Kidney (tissue), 14 donors: ENCODE measurements around the gene UST. TPM values are rescaled to one million over a fixed set of nuclear protein-coding genes. Genes with fewer than 3 reads are reported as not detected.
"Not testable (repeated sequence)": the region's sequence is repeated elsewhere in the genome, so short reads cannot be mapped to it uniquely, and the experiment has no call there.

ENCODE experiments used
- DNase-seq, 5 donors: peaks; one replicate each; pipeline ENCODE4 v3.0.0-alpha.2; 2013 to 2020
- FAIRE-seq: peaks from 2 replicates; lab custom pipeline; 2012; peaks lifted over from hg19 to GRCh38; lab: Jason Lieb, UNC
- H3K27ac ChIP-seq, 2 donors: one replicate each; pipeline ENCODE4 v1.7.0; 2013; ENCODE audit warnings: low read depth in 2 of 2, low read length in 2 of 2, inconsistent platforms in 1 of 2
- H3K27me3 ChIP-seq: one replicate; pipeline ENCODE4 v1.7.1; 2013; ENCODE audit warnings: low read length, inconsistent platforms; ENCODE audit not compliant: control insufficient read depth, insufficient read depth
- H3K36me3 ChIP-seq, 3 donors: one replicate each; pipeline versions ENCODE4 v1.7.0 to v1.7.1; 2013; ENCODE audit warnings: low read length in 3 of 3, control low read depth in 1 of 3, inconsistent platforms in 1 of 3; ENCODE audit not compliant: insufficient read depth in 3 of 3, control insufficient read depth in 2 of 3
- H3K4me1 ChIP-seq, 3 donors: one replicate each; pipeline versions ENCODE4 v1.7.0 to v1.7.1; 2013; ENCODE audit warnings: low read length in 3 of 3, inconsistent platforms in 1 of 3, low read depth in 1 of 3; ENCODE audit not compliant: control insufficient read depth in 2 of 3, insufficient read depth in 2 of 3
- H3K4me3 ChIP-seq, 3 donors: one replicate each; pipeline versions ENCODE4 v1.7.0 to v1.8.1; 2013; ENCODE audit warnings: low read length in 3 of 3, control low read depth in 1 of 3, inconsistent platforms in 1 of 3
- H3K9ac ChIP-seq, 3 donors: one replicate each; pipeline versions ENCODE4 v1.7.0 to v1.7.1; 2013; ENCODE audit warnings: low read length in 3 of 3, control low read depth in 1 of 3, inconsistent platforms in 1 of 3
- H3K9me3 ChIP-seq, 3 donors: one replicate each; pipeline versions ENCODE4 v1.7.0 to v1.7.1; 2013; ENCODE audit warnings: low read length in 3 of 3, control low read depth in 1 of 3, inconsistent platforms in 1 of 3; ENCODE audit not compliant: control insufficient read depth in 2 of 3, insufficient read depth in 1 of 3
- intact Hi-C: fragments of 100-400 bp; cut with DNase I; formaldehyde crosslinking; loops from one replicate; pipeline ENCODE4 v1.11.1; 2022
- polyA plus RNA-seq: library from polyadenylated mRNA; stranded (reverse); fragments of 350-450 nt; fragmentation: Illumina TruSeq; extraction: RNeasy Lipid Tissue Mini Kit (QIAGEN cat#74804); gene quantifications from one replicate; pipeline ENCODE4 v1.2.3, GENCODE V29; 2014; ENCODE audit warnings: low read depth, low replicate concordance; ENCODE audit not compliant: insufficient read depth
- total RNA-seq: library from RNA; stranded (reverse); fragmentation: NEBNext Ultra II Directional; extraction: Animal tissue kit (Norgen Biotek cat#: 25700); gene quantifications from one replicate; pipeline ENCODE4 v1.2.1, GENCODE V29; 2021
- TF ChIP-seq, protein P1 (sequence below): IDR thresholded peaks from 3 replicates; pipeline ENCODE4 v1.5.1; 2012; ENCODE audit warnings: mild to moderate bottlenecking, moderate library complexity, borderline replicate concordance; ENCODE audit not compliant: insufficient read depth; ENCODE audit errors: extremely low read depth
- donor health status: control.
- donor health status: control.
- donor health status: control.
- donor health status: control.
- donor health status: control.
- donor health status: DM: yes; HTN: yes; CAD: no.
- donor health status: Normal renal cell carcinoma (clear cell type).

UST gene
- total and polyA plus RNA-seq, 2 donors from 2014 or later = 3.2 to 4.2 TPM

DNA sequence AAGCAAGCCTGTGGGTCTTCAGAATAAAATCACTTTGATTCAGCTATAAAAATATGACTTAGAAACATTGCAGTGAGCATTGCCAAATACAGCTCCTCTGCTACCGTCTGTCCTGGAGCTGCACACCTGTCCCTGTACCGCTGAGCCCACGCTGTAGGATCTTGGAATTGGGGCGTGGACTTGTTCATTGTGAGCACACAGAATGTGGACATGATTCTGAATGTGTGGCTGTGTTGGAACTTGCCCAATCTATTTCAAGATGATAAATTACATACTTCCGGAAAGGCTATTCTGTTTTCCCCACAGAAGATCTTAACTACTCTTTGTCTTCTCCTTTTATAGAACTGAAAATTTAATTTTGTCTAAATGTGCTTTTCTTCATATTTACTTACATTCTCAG, 107.3 kb downstream of the UST start:
- FAIRE-seq (no peak), DNase-seq (peak in 1 of 5 donors; percentile 42)
- TF ChIP-seq, protein P1, sequence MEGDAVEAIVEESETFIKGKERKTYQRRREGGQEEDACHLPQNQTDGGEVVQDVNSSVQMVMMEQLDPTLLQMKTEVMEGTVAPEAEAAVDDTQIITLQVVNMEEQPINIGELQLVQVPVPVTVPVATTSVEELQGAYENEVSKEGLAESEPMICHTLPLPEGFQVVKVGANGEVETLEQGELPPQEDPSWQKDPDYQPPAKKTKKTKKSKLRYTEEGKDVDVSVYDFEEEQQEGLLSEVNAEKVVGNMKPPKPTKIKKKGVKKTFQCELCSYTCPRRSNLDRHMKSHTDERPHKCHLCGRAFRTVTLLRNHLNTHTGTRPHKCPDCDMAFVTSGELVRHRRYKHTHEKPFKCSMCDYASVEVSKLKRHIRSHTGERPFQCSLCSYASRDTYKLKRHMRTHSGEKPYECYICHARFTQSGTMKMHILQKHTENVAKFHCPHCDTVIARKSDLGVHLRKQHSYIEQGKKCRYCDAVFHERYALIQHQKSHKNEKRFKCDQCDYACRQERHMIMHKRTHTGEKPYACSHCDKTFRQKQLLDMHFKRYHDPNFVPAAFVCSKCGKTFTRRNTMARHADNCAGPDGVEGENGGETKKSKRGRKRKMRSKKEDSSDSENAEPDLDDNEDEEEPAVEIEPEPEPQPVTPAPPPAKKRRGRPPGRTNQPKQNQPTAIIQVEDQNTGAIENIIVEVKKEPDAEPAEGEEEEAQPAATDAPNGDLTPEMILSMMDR = no peak
- Histone ChIP-seq H3K9ac (no peak overlapping the region), H3K4me1 (no peaks in the 10 kb centered on the region), H3K27ac (no peak overlapping the region), H3K9me3 (no peaks in the 10 kb centered on the region), H3K4me3 (no peak overlapping the region), H3K27me3 (no peaks in the 10 kb centered on the region), H3K36me3 (no peaks in the 10 kb centered on the region)
- intact Hi-C loops = no loop called here

DNA sequence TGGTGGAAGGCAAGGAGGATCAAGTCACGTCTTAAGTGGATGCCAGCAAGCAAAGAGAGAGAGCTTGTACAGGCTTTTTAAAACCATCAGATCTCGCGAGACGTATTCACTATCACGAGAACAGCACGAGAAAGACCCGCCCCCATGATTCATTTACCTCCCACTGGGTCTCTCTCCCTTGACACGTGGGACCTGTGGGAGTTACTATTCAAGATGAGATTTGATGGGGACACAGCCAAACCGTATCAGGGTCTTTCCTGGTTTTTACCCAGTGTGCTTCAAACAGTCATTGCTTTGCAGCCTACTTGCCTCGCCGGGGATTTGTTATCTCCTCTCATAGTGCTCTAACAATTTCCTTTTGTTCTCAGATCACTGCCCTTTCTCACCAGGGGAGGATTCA, 108.2 kb downstream of the UST start:
- no peaks in the 10 kb centered on the region for H3K36me3 ChIP-seq
- H3K4me3 ChIP-seq = no peak overlapping the region
- DNase-seq (no peak), FAIRE-seq (no peak)
- no peak overlapping the region for H3K27ac ChIP-seq
- intact Hi-C loops = no loop called here
- no peaks in the 10 kb centered on the region for H3K4me1 ChIP-seq
- no peaks in the 10 kb centered on the region for H3K27me3 ChIP-seq
- no peak overlapping the region for H3K9ac ChIP-seq
- TF ChIP-seq, protein P1 = no peak
- H3K9me3 ChIP-seq = no peaks in the 10 kb centered on the region

DNA sequence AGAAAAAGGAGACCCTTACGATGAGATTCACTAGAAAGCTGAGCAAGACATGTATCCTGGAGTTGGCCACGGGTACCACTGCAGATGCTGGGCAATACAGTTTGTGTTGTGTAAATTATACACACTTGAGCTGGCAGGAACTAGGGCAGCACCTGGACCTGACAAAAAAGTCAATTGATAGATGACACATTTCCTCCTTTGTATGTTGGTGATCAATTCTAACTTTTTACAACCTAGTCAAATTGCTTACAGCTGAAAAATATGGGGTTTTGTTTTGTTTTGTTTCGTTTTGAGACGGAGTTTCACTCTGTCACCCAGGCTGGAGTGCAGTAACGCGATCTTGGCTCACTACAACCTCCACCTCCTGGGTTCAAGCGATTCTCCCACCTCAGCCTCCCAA, 108.9 kb downstream of the UST start:
- FAIRE-seq = no peak
- TF ChIP-seq, protein P1 = no peak

DNA sequence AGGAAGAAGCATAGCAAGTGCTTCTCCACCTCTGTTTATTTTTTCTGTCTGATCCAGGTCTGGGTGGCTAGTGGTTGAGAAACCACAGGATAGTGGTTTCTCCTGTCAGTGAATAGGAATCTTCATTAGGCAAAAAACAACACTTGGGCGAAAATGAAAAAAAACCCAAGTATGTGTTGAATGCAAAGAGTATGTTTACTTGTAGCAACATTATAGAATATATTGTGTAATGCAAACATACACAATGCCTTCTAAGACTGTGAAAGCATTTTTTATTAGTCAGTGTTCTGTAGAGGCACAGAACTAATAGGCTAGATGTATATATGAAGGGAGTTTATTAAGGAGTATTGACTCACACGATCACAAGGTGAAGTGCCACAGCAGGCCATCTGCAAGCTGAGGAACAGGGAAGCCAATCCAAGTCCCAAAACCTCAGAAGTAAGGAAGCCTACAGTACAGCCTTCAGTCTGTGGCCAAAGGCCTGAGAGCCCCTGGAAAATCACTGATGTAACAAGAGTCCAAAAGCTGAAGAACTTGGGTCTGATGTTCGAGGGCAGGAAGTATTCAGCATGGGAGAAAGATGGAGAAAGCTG, 111.1 kb downstream of the UST start:
- no peak overlapping the region for H3K27ac ChIP-seq
- intact Hi-C loops = no loop called here
- no peaks in the 10 kb centered on the region for H3K36me3 ChIP-seq
- H3K27me3 ChIP-seq = no peaks in the 10 kb centered on the region
- no peaks in the 10 kb centered on the region for H3K4me1 ChIP-seq
- TF ChIP-seq, protein P1 = no peak
- no peak overlapping the region for H3K9ac ChIP-seq
- H3K4me3 ChIP-seq = no peak overlapping the region
- no peaks in the 10 kb centered on the region for H3K9me3 ChIP-seq
- FAIRE-seq = no peak
- no peak for DNase-seq

More for the DNA sequence above, 108.9 kb downstream of the UST start:
- H3K9ac ChIP-seq = no peak overlapping the region
- DNase-seq = no peak
- no peak overlapping the region for H3K27ac ChIP-seq
- no peaks in the 10 kb centered on the region for H3K4me1 ChIP-seq
- intact Hi-C loops = no loop called here
- H3K9me3 ChIP-seq = no peaks in the 10 kb centered on the region
- no peaks in the 10 kb centered on the region for H3K36me3 ChIP-seq
- H3K27me3 ChIP-seq = no peaks in the 10 kb centered on the region
- H3K4me3 ChIP-seq = no peak overlapping the region

DNA sequence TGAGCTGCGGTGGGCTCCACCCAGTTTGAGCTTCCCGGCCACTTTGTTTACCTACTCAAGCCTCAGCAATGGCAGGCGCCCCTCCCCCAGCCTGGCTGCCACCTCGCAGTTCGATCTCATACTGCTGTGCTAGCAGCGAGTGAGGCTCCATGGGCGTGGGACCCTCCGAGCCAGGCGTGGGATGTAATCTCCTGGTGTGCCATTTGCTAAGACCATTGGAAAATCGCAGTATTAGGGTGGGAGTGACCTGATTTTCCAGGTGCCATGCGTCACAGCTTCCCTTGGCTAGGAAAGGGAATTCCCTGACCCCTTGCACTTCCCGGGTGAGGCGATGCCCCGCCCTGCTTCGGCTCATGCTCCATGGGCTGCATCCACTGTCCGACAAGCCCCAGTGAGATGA, 117.3 kb downstream of the UST start:
- FAIRE-seq, H3K4me3 ChIP-seq, H3K9me3 ChIP-seq, H3K9ac ChIP-seq, intact Hi-C loops, H3K4me1 ChIP-seq, H3K36me3 ChIP-seq, H3K27me3 ChIP-seq, H3K27ac ChIP-seq: not testable (repeated sequence)
- peak in 1 of 5 donors; percentile 54 for DNase-seq
